Neural cell (in vitro differentiated cells): Measurements from ENCODE around the gene TRPM1.

Experiments
- CTCF ChIP-seq: fragments of 450-650 bp; IDR thresholded peaks from 2 replicates; pipeline ENCODE4 v1.5.1; 2014; ENCODE audit warnings: antibody characterized with exemption, mild to moderate bottlenecking, moderate library complexity; ENCODE audit not compliant: poor library complexity, severe bottlenecking
- EP300 ChIP-seq: fragments of 450-650 bp; conservative IDR thresholded peaks from 2 replicates; pipeline ENCODE4 v1.6.1; 2014; ENCODE audit warnings: antibody characterized with exemption, mild to moderate bottlenecking, moderate library complexity; ENCODE audit not compliant: poor library complexity, severe bottlenecking
- EZH2 ChIP-seq: fragments of 200-600, 300-800 bp; shearing (Covaris generic), sonication (generic); IDR thresholded peaks from 2 replicates; pipeline ENCODE4 v1.6.1; 2014; ENCODE audit warnings: antibody characterized with exemption, low read length, borderline replicate concordance, mild to moderate bottlenecking; ENCODE audit not compliant: insufficient read depth, poor library complexity, severe bottlenecking
- POLR2AphosphoS5 ChIP-seq: IDR thresholded peaks from 2 replicates; pipeline ENCODE4 v1.6.1; 2012
- RAD21 ChIP-seq: fragments of 450-650 bp; conservative IDR thresholded peaks from 2 replicates; pipeline ENCODE4 v1.6.1; 2014; ENCODE audit warnings: antibody characterized with exemption, mild to moderate bottlenecking, moderate library complexity
- SMC3 ChIP-seq: fragments of 450-650 bp; conservative IDR thresholded peaks from 2 replicates; pipeline ENCODE4 v1.6.1; 2014; ENCODE audit warnings: antibody characterized with exemption, mild to moderate bottlenecking, moderate library complexity; ENCODE audit not compliant: poor library complexity

- TF ChIP-seq POLR2AphosphoS5 (no peak), EZH2 (no peak), CTCF (no peak), RAD21 (no peak), EP300 (no peak), SMC3 (no peak)
Measured at GRCh38 chr15:31077181-31077580, 24.3 kb downstream of the TRPM1 start.
